ENCODE results near the gene KRT28. TPM values are rescaled to one million over a fixed set of nuclear protein-coding genes. Genes with fewer than 3 reads are reported as not detected.

Gene KRT28
- not detected in 2 replicates for total RNA-seq

GRCh38 chr17:40799859-40800258 is at the start of gene KRT28:
Gene KRT28, minus strand, starts transcription at chr17:40799959. Its CDS starts 66 bp downstream, at chr17:40799893.

GRCh38 chr17:40822132-40822812 is 22.5 kb upstream of the KRT28 start, which contains the start of gene KRT10:
Gene KRT10, minus strand, starts transcription at chr17:40822614. Its CDS starts 29 bp downstream, at chr17:40822585.

GRCh38 chr17:40782450-40782849 is 17.3 kb downstream of the KRT28 start, which contains the start of gene KRT27:
Gene KRT27, minus strand, starts transcription at chr17:40782550. Its CDS starts 57 bp downstream, at chr17:40782493.

GRCh38 chr17:40772101-40772500 is 27.7 kb downstream of the KRT28 start, which contains the start of gene KRT26:
Gene KRT26, minus strand, starts transcription at chr17:40772201. Its CDS starts 88 bp downstream, at chr17:40772113.

GRCh38 chr17:40755231-40755630 is 44.5 kb downstream of the KRT28 start, which contains the start of gene KRT25:
Gene KRT25, minus strand, starts transcription at chr17:40755331. Its CDS starts 60 bp downstream, at chr17:40755271.

Other genes with a start within 250 kb of the KRT28 start
- 0.10 and 0.19 TPM in 2 replicates for gene CCR7, start 234.5 kb downstream of the KRT28 start, total RNA-seq
- gene SMARCE1, start 152.1 kb downstream of the KRT28 start, total RNA-seq: 64.1 and 75.1 TPM in 2 replicates
- not detected in 2 replicates for gene KRT222, start 134.8 kb downstream of the KRT28 start, total RNA-seq
- gene KRT24, start 96.2 kb downstream of the KRT28 start, total RNA-seq: not detected in 2 replicates
- not detected in 2 replicates for gene KRT25, start 44.6 kb downstream of the KRT28 start, total RNA-seq
- not detected in 2 replicates for gene KRT26, start 27.8 kb downstream of the KRT28 start, total RNA-seq
- not detected in 2 replicates for gene KRT27, start 17.4 kb downstream of the KRT28 start, total RNA-seq
- gene KRT10, start 22.7 kb upstream of the KRT28 start, total RNA-seq: 8.9 and 10.4 TPM in 2 replicates
- not detected in 2 replicates for gene KRT12, start 67.3 kb upstream of the KRT28 start, total RNA-seq
- not detected in 2 replicates for gene KRT20, start 85.3 kb upstream of the KRT28 start, total RNA-seq
- gene KRT23, start 137.7 kb upstream of the KRT28 start, total RNA-seq: not detected in 2 replicates
- gene KRT39, start 167.0 kb upstream of the KRT28 start, total RNA-seq: not detected in 2 replicates
- gene KRT40, start 184.4 kb upstream of the KRT28 start, total RNA-seq: not detected in 2 replicates
- gene KRTAP3-3, start 194.2 kb upstream of the KRT28 start, total RNA-seq: not detected in 2 replicates
- gene KRTAP3-2, start 199.9 kb upstream of the KRT28 start, total RNA-seq: not detected in 2 replicates
- not detected in 2 replicates for gene KRTAP3-1, start 209.2 kb upstream of the KRT28 start, total RNA-seq
- not detected in 2 replicates for gene KRTAP1-5, start 227.2 kb upstream of the KRT28 start, total RNA-seq
- not detected in 2 replicates for gene KRTAP1-4, start 230.2 kb upstream of the KRT28 start, total RNA-seq
- not detected in 2 replicates for gene KRTAP1-3, start 234.9 kb upstream of the KRT28 start, total RNA-seq
- gene KRTAP1-1, start 241.5 kb upstream of the KRT28 start, total RNA-seq: not detected in 2 replicates
- not detected in 2 replicates for gene KRTAP2-1, start 247.4 kb upstream of the KRT28 start, total RNA-seq

Measured in cardiac ventricle fibroblast (primary cell).